GM23248 (cell line): ENCODE data around the gene CBY1. TPM values are rescaled to one million over a fixed set of nuclear protein-coding genes. Genes with fewer than 3 reads are reported as not detected.

ENCODE experiments used
- DNase-seq: peaks from one replicate; pipeline ENCODE4 v3.0.0-alpha.2; 2015
- H2AFZ ChIP-seq: fragments of 200-600 bp; sonication (generic); 2 replicates; pipeline ENCODE4 v1.6.1; 2016; ENCODE audit warnings: antibody characterized with exemption
- H3F3A ChIP-seq: fragments of 200-600 bp; sonication (generic); 2 replicates; pipeline ENCODE4 v1.6.1; 2016; ENCODE audit warnings: mild to moderate bottlenecking, antibody characterized with exemption, mixed run types; ENCODE audit not compliant: insufficient read depth
- H3K27ac ChIP-seq: fragments of 200-600 bp; sonication (generic); 2 replicates; pipeline ENCODE4 v1.5.1; 2016; ENCODE audit warnings: mild to moderate bottlenecking
- H3K27me3 ChIP-seq: fragments of 200-600 bp; sonication (generic); replicated peaks from 2 replicates; pipeline ENCODE4 v1.6.1; 2016; ENCODE audit warnings: mild to moderate bottlenecking; ENCODE audit not compliant: insufficient read depth
- H3K36me3 ChIP-seq: fragments of 200-600 bp; sonication (generic); 2 replicates; pipeline ENCODE4 v1.6.1; 2016; ENCODE audit warnings: low read depth, mild to moderate bottlenecking
- H3K4me1 ChIP-seq: fragments of 200-600 bp; sonication (generic); 2 replicates; pipeline ENCODE4 v1.6.1; 2016; ENCODE audit warnings: mild to moderate bottlenecking; ENCODE audit not compliant: insufficient read depth
- H3K4me2 ChIP-seq: fragments of 200-600 bp; sonication (generic); one replicate; pipeline ENCODE4 v1.6.1; 2016; ENCODE audit warnings: mild to moderate bottlenecking; ENCODE audit not compliant: unreplicated experiment
- H3K4me3 ChIP-seq: fragments of 200-600 bp; sonication (generic); 2 replicates; pipeline ENCODE4 v1.5.1; 2016; ENCODE audit warnings: mild to moderate bottlenecking
- H3K79me2 ChIP-seq: fragments of 200-600 bp; sonication (generic); 2 replicates; pipeline ENCODE4 v1.6.1; 2016; ENCODE audit warnings: mild to moderate bottlenecking; ENCODE audit not compliant: insufficient read depth
- H3K9ac ChIP-seq: fragments of 200-600 bp; sonication (generic); 2 replicates; pipeline ENCODE4 v1.6.1; 2016; ENCODE audit warnings: mild to moderate bottlenecking
- H3K9me2 ChIP-seq: fragments of 200-600 bp; sonication (generic); 2 replicates; pipeline ENCODE4 v1.6.1; 2016; ENCODE audit warnings: mixed run types, mild to moderate bottlenecking, moderate library complexity; ENCODE audit not compliant: insufficient read depth
- H3K9me3 ChIP-seq: fragments of 200-600 bp; sonication (generic); one replicate; pipeline ENCODE4 v1.6.1; 2017; ENCODE audit warnings: low read depth
- H4K20me1 ChIP-seq: fragments of 200-600 bp; sonication (generic); 2 replicates; pipeline ENCODE4 v1.6.0; 2016; ENCODE audit not compliant: insufficient read depth
- EZH2 ChIP-seq: fragments of 200-600 bp; sonication (generic); IDR thresholded peaks from 2 replicates; pipeline ENCODE4 v1.6.1; 2018; ENCODE audit warnings: antibody characterized with exemption, mild to moderate bottlenecking; ENCODE audit not compliant: insufficient read depth, poor library complexity, severe bottlenecking
- EZH2phosphoT487 ChIP-seq: fragments of 200-600 bp; sonication (generic); IDR thresholded peaks from 2 replicates; pipeline ENCODE4 v1.6.1; 2018; ENCODE audit warnings: antibody characterized with exemption, moderate library complexity, mild to moderate bottlenecking, low read depth; ENCODE audit not compliant: insufficient read depth
- WGBS, 2 experiments: methylation state at CpG; one replicate each; pipeline ENCODE4 v1.1.6; 2015 to 2017; ENCODE audit warnings: low lambda C conversion rate in 2 of 2, low coverage in 1 of 2; ENCODE audit errors: missing lambda C conversion rate in 2 of 2; 5-methylcytosine and 5-hydroxymethylcytosine counted together
- in situ Hi-C: fragments of 300-500 bp; cut with MboI; formaldehyde crosslinking; loops from 2 replicates; pipeline ENCODE4 v1.15.0; 2020
- polyA plus RNA-seq: library from polyadenylated mRNA; unstranded; fragments of >200 nt; fragmentation: Nextera tagmentation; extraction: Ambion mirVana; gene quantifications from 2 replicates; pipeline ENCODE4 v1.2.1, GENCODE V29; 2016
- total RNA-seq: library from RNA; depleted of rRNA; stranded (reverse); fragments of >200 nt; shearing (Covaris generic); gene quantifications from 2 replicates; pipeline ENCODE4 v1.2.3, GENCODE V29; 2014

The CBY1 gene
- total and polyA plus RNA-seq, 2 experiments from 2014 or later, result 24.5 to 59.4 TPM

DNA sequence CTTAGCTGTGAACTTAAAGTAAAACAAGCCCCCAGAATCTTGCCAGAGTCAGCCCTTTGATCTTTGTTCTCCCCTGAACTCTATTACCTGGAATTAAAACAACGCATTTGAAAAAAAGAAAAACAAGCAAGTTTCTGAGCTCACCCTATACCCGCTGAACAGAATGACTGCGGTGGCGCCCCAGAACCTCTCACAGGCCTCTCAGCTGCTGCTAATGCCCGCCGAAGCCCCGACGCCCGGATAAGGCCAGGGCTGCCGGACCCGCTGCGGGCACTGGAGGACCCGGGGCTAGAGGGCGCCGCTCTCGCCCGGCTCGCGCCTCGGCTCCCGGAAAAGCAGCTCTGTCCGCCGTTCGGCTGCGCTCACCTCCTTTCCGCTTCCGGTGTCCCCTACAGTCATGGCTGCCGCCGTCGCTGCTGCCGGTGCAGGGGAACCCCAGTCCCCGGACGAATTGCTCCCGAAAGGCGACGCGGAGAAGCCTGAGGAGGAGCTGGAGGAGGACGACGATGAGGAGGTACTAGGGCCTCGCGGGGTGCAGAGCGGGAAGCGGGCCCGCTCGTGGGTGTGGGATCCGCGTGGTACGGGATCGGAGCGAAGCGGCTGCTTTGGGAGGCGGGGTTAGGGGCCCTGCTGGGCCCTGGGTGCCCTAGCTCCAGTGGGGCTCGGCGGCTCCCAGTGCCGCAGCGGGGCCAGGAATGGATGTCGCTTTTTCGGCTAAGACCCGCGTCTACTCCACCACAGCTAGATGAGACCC is 25.3 kb downstream of the CBY1 start, which contains the start of gene TOMM22:
TOMM22 (plus strand) TSS at position 376 of the 754 bp plus-strand sequence; CDS start at position 398, 22 bp downstream.
- DNase-seq, result peak; percentile 95
- Histone ChIP-seq H3K9me3 (no peaks in the 10 kb centered on the region), H3K36me3 (peaks cover 24% of the 10 kb centered on the region), H3K4me3 (peak within 1 kb of the TSS; percentile 94), H4K20me1 (no peaks in the 10 kb centered on the region), H3F3A (peaks cover 13% of the 10 kb centered on the region; the same call in 1 of the 2 replicates), H2AFZ (peak within 1 kb of the TSS; percentile 95), H3K79me2 (peaks cover 41% of the 10 kb centered on the region), H3K4me2 (peak within 1 kb of the TSS; percentile 79), H3K9ac (peak within 1 kb of the TSS; percentile 90), H3K27me3 (no peaks in the 10 kb centered on the region), H3K9me2 (no peaks in the 10 kb centered on the region), H3K27ac (peak within 1 kb of the TSS; percentile 25), H3K4me1 (peaks cover 4% of the 10 kb centered on the region; the same call in 1 of the 2 replicates)
- TF ChIP-seq EZH2, result no peak
- TF ChIP-seq EZH2phosphoT487, result no peak
- WGBS, 2 experiments, result 1% methylated on average over 50 to 54 of the region's 60 CpGs
- in situ Hi-C loops, result no loop called here

DNA sequence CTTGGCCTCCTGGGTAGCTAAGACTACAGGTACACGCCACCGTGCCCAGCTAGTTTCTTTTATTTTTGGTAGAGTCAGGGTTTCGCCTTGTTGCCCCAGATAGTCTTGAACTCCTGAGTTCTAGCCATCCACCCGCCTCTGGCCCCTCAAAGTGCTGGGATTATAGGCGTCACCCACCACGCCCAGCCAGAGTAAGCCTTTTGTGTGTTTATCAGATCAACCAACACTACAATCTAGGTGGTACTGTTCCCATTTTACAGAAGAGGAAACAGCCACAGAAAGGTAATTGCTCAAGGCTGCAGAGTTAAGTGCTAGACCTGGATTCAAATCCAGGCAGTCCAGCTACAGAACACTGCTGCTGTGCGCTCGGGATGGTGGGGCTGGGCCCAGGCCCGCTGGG is 28.5 kb downstream of the CBY1 start:
- in situ Hi-C loops, result no loop called here
- H3K9ac ChIP-seq, result no peak overlapping the region
- H3K9me3 ChIP-seq, result no peaks in the 10 kb centered on the region
- peaks cover 44% of the 10 kb centered on the region for H3K36me3 ChIP-seq
- DNase-seq, result no peak
- no peak overlapping the region for H3K4me3 ChIP-seq
- H3K9me2 ChIP-seq, result no peaks in the 10 kb centered on the region
- no peak overlapping the region for H3K27ac ChIP-seq
- peaks cover 4% of the 10 kb centered on the region; the same call in 1 of the 2 replicates for H3K4me1 ChIP-seq
- no peak overlapping the region for H3K4me2 ChIP-seq
- 89 to 95% methylated on average over 9 of the region's 9 CpGs for WGBS, 2 experiments
- no peaks in the 10 kb centered on the region for H4K20me1 ChIP-seq
- no peaks in the 10 kb centered on the region for H3K27me3 ChIP-seq
- TF ChIP-seq EZH2phosphoT487 (no peak), EZH2 (no peak)
- no peak overlapping the region for H2AFZ ChIP-seq
- H3K79me2 ChIP-seq, result peaks cover 61% of the 10 kb centered on the region
- H3F3A ChIP-seq, result peaks cover 15% of the 10 kb centered on the region; the same call in 1 of the 2 replicates

DNA sequence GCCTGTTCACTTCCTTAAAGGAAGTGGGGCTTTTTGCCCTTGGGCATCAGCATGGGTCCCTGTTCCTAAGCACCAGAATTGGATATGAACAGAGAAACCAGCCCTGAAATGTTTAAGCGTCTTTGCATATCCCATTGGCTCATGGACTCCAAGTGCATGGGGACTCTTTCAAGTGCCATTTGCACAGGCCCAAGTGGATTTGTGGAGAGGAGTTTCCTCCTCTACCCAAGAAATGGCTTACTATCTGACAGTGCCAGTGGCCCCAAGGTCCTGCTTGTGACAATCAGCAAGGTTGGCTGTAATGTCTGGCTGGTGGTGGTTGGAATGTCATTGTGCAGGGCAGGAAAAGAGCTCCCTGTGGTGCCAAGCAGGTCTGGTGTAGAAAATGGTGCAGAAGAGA is 29.3 kb downstream of the CBY1 start:
- Histone ChIP-seq H3K4me2 (no peak overlapping the region), H4K20me1 (no peaks in the 10 kb centered on the region), H3K79me2 (peaks cover 65% of the 10 kb centered on the region), H2AFZ (no peak overlapping the region), H3K9ac (no peak overlapping the region), H3K9me2 (no peaks in the 10 kb centered on the region), H3F3A (peaks cover 18% of the 10 kb centered on the region; the same call in 1 of the 2 replicates), H3K36me3 (peaks cover 49% of the 10 kb centered on the region), H3K27ac (no peak overlapping the region), H3K4me1 (peaks cover 4% of the 10 kb centered on the region; the same call in 1 of the 2 replicates), H3K27me3 (no peaks in the 10 kb centered on the region), H3K9me3 (no peaks in the 10 kb centered on the region), H3K4me3 (no peak overlapping the region)
- no peak for DNase-seq
- 100% methylated on average over 1 of the region's 1 CpG for WGBS, 2 experiments
- in situ Hi-C loops, result no loop called here
- TF ChIP-seq EZH2 (no peak), EZH2phosphoT487 (no peak)

- 0 out of 2 replicates have a peak, but pooled peaks cover 12% of the 10 kb centered on the region for H3F3A ChIP-seq
- H3K4me1 ChIP-seq, result no peaks in the 10 kb centered on the region
- H3K36me3 ChIP-seq, result peaks cover 56% of the 10 kb centered on the region
- no peaks in the 10 kb centered on the region for H3K9me2 ChIP-seq
- H3K27ac ChIP-seq, result no peak overlapping the region
- H3K79me2 ChIP-seq, result peaks cover 77% of the 10 kb centered on the region
- H3K9ac ChIP-seq, result no peak overlapping the region
- H3K4me2 ChIP-seq, result no peak overlapping the region
- H3K27me3 ChIP-seq, result no peaks in the 10 kb centered on the region
- in situ Hi-C loops, result no loop called here
- no peak overlapping the region for H3K4me3 ChIP-seq
- DNase-seq, result no peak
- no peaks in the 10 kb centered on the region for H4K20me1 ChIP-seq
- TF ChIP-seq EZH2phosphoT487, result no peak
- no peak for TF ChIP-seq EZH2
- H2AFZ ChIP-seq, result no peak overlapping the region
- no peaks in the 10 kb centered on the region for H3K9me3 ChIP-seq
- WGBS, 2 experiments, result 48 to 57% methylated on average over 1 of the region's 1 CpG
These were observed 33.2 kb downstream of the CBY1 start for GRCh38 chr22:38689651-38690050.
